ENCODE data around the gene ARL8B. TPM values are rescaled to one million over a fixed set of nuclear protein-coding genes. Genes with fewer than 3 reads are reported as not detected.

The ARL8B gene
- total RNA-seq, 1 experiment from 2014 or later = 28.3 TPM

- TF ChIP-seq, protein P1, sequence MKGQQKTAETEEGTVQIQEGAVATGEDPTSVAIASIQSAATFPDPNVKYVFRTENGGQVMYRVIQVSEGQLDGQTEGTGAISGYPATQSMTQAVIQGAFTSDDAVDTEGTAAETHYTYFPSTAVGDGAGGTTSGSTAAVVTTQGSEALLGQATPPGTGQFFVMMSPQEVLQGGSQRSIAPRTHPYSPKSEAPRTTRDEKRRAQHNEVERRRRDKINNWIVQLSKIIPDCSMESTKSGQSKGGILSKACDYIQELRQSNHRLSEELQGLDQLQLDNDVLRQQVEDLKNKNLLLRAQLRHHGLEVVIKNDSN (CRISPR knock-in tag; IDR thresholded peaks at IDR 0.05) = no peak
- 0 out of 2 replicates have a peak, but pooled peaks have one; percentile 24 for TF ChIP-seq RELA (CRISPR knock-in tag; IDR thresholded peaks at IDR 0.05; ENCODE audit: borderline replicate concordance)
- TF ChIP-seq HMGXB4 (CRISPR knock-in tag; IDR thresholded peaks at IDR 0.05) = 0 out of 2 replicates have a peak, but pooled peaks have one; percentile 28
Measured at GRCh38 chr3:5187920-5188418, 65.9 kb downstream of the ARL8B start (continued).

DNA sequence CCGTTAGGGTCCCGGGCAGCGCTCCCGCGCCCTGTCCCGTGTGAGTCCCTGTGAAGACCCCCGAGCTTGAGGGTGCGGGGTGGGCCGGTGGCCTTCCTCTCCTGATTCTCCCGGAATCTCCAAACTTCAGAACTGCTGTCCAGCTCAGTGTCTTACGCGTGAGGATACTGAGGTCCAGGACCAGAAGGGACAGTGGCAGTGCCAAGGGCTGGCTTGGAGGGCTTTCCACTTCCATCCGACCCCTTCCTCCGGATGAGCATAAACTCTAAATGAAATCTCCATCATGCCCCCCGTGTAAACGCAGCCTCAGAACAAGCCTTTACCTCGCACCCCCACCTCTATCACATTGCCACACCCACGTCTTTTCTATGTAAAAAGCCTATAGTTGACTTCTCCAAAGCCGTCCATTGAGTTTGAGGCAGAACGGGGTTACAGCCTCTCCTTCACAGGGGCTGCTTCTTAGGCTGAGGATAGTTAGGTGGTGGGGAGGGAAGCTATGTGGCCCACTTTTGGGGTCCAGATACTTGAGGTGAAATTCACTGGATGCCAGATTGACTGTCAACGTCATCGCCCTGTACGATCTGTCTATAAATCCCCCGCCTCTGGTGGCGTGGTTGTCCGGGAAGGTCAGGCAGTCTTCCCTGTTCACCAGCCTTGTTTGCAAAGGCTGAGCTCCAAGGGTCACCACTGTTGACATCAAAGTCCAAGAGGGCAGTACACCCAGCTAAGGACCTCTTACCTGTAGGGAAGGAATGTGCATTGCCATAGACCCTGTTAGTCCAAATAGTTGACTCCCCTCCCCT, 66.5 kb downstream of the ARL8B start:
- H3K36me3 Mint-ChIP-seq = peaks cover 4% of the 10 kb centered on the region
- peak; percentile 3; the same call in 1 of the 2 replicates for ATAC-seq
- H3K27ac Mint-ChIP-seq = peak overlapping the region; percentile 3; the same call in 1 of the 2 replicates
- TF ChIP-seq KAT7 (CRISPR knock-in tag; IDR thresholded peaks at IDR 0.05; ENCODE audit: borderline replicate concordance) = 0 out of 2 replicates have a peak, but pooled peaks have one; percentile 1
- TF ChIP-seq, protein P2, sequence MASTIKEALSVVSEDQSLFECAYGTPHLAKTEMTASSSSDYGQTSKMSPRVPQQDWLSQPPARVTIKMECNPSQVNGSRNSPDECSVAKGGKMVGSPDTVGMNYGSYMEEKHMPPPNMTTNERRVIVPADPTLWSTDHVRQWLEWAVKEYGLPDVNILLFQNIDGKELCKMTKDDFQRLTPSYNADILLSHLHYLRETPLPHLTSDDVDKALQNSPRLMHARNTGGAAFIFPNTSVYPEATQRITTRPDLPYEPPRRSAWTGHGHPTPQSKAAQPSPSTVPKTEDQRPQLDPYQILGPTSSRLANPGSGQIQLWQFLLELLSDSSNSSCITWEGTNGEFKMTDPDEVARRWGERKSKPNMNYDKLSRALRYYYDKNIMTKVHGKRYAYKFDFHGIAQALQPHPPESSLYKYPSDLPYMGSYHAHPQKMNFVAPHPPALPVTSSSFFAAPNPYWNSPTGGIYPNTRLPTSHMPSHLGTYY (CRISPR knock-in tag; IDR thresholded peaks at IDR 0.05) = no peak
- H3K4me3 Mint-ChIP-seq = peak overlapping the region; percentile 92
- H3K9me3 Mint-ChIP-seq = no peaks in the 10 kb centered on the region
- POLR2A ChIA-PET = no interaction called here
- H3K27me3 Mint-ChIP-seq (ENCODE audit: low read depth) = no peaks in the 10 kb centered on the region
- DNase-seq (ENCODE audit: low spot score) = no peak
- CTCF ChIA-PET = interaction anchor here (1.0 to 1.6 kb wide), 2 partner anchors 147 to 210 kb away, joined by 3 read pairs; partner anchors contain the start of gene BHLHE40
- H3K4me1 Mint-ChIP-seq = peaks cover 40% of the 10 kb centered on the region

- POLR2A ChIA-PET = no interaction called here
- DNase-seq (ENCODE audit: low spot score) (no peak), ATAC-seq (no peak)
- TF ChIP-seq FOXK1 (CRISPR knock-in tag; IDR thresholded peaks at IDR 0.05) (no peak), CTCF (IDR thresholded peaks at IDR 0.05) (no peak), NFE2L1 (CRISPR knock-in tag; IDR thresholded peaks at IDR 0.05) (no peak), TCF7 (CRISPR knock-in tag; IDR thresholded peaks at IDR 0.05; ENCODE audit: low read depth) (no peak), OVOL2 (CRISPR knock-in tag; IDR thresholded peaks at IDR 0.05; ENCODE audit: borderline replicate concordance) (no peak), NFATC4 (CRISPR knock-in tag; IDR thresholded peaks at IDR 0.05) (no peak), ZNF416 (CRISPR knock-in tag; IDR thresholded peaks at IDR 0.05) (no peak), ZNF317 (CRISPR knock-in tag; IDR thresholded peaks at IDR 0.05; ENCODE audit: borderline replicate concordance, low read depth) (no peak), JAZF1 (CRISPR knock-in tag; IDR thresholded peaks at IDR 0.05) (no peak), NFYB (CRISPR knock-in tag; conservative IDR thresholded peaks at IDR 0.05; ENCODE audit: low read depth) (no peak), ZNF263 (CRISPR knock-in tag; IDR thresholded peaks at IDR 0.05; ENCODE audit: low read depth) (no peak), HMGA2 (CRISPR knock-in tag; IDR thresholded peaks at IDR 0.05) (no peak), PRRX2 (CRISPR knock-in tag; IDR thresholded peaks at IDR 0.05) (no peak), E2F4 (CRISPR knock-in tag; IDR thresholded peaks at IDR 0.05; ENCODE audit: borderline replicate concordance, low read depth) (no peak)
- TF ChIP-seq, protein P3, sequence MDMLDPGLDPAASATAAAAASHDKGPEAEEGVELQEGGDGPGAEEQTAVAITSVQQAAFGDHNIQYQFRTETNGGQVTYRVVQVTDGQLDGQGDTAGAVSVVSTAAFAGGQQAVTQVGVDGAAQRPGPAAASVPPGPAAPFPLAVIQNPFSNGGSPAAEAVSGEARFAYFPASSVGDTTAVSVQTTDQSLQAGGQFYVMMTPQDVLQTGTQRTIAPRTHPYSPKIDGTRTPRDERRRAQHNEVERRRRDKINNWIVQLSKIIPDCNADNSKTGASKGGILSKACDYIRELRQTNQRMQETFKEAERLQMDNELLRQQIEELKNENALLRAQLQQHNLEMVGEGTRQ (CRISPR knock-in tag; IDR thresholded peaks at IDR 0.05) = no peak
- CTCF ChIA-PET = no interaction called here
- H3K4me1 Mint-ChIP-seq = peaks cover 51% of the 10 kb centered on the region
- H3K27ac Mint-ChIP-seq = no peak overlapping the region
- no peaks in the 10 kb centered on the region for H3K27me3 Mint-ChIP-seq (ENCODE audit: low read depth)
- no peaks in the 10 kb centered on the region for H3K9me3 Mint-ChIP-seq
- H3K4me3 Mint-ChIP-seq = peak overlapping the region; percentile 57
- H3K36me3 Mint-ChIP-seq = peaks cover 9% of the 10 kb centered on the region
Measured at GRCh38 chr3:5190147-5190791, 68.2 kb downstream of the ARL8B start.
